DLD1 (cell line): ENCODE data around the gene IRGM.

Experiments used
- in situ Hi-C: cut with HindIII; loops from 2 replicates; pipeline ENCODE4 v1.10.0; 2017; ENCODE audit warnings: low sequenced_read_pairs

The IRGM gene

DNA sequence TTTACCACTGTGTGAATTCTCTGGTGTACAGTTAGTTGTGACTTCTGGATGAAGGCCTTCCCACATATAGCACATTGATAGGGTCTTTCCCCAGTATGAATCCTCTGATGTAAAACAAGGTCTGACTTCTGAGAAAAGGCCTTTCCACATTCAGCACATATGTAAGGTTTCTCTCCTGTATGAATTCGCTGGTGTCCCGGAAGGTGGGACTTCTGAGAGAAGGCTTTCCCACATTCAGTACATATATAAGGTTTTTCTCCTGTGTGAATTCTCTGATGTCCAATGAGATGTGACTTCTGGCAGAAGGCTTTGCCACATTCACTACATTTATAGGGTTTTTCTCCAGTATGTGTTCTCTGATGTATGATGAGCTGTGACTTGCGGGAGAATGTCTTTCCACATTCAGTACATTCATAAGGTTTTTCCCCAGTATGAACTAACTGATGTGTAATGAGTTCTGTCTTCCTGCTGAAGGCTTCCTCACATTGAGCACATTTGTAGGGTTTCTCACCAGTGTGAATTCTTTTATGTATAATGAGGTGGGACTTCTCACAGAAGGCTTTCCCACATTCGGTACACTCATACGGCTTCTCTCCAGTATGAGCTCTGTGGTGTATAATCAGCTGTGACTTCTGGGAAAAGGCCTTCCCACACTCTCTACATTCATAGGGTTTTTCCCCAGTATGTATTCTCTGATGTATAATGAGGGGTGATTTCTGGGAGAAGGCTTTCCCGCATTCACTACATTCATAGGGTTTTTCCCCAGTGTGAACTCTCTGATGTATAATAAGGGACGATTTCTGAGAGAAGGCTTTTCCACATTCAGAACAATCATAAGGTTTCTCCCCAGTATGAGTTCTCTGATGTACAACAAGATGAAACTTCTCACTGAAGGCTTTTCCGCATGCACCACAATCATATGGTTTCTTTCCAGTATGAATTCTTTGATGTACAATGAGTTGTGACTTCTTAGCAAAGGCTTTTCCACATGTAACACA lies 49.4 kb downstream of the IRGM start:
- in situ Hi-C loops = no loop called here
